Retinal pigment epithelial cell (primary cell): ENCODE data around the gene STOML2.

ENCODE experiments used
- DNase-seq: peaks from one replicate; pipeline ENCODE4 v3.0.0-alpha.2; 2010; ENCODE audit warnings: low read depth
- H3K4me3 ChIP-seq: 2 replicates; pipeline ENCODE4 v1.5.1; 2011; ENCODE audit warnings: mild to moderate bottlenecking, low read length, control low read depth, moderate library complexity
- CTCF ChIP-seq: conservative IDR thresholded peaks from 2 replicates; pipeline ENCODE4 v1.5.1; 2011; ENCODE audit warnings: low read depth, low read length, control low read depth, inconsistent platforms

The STOML2 gene

DNA sequence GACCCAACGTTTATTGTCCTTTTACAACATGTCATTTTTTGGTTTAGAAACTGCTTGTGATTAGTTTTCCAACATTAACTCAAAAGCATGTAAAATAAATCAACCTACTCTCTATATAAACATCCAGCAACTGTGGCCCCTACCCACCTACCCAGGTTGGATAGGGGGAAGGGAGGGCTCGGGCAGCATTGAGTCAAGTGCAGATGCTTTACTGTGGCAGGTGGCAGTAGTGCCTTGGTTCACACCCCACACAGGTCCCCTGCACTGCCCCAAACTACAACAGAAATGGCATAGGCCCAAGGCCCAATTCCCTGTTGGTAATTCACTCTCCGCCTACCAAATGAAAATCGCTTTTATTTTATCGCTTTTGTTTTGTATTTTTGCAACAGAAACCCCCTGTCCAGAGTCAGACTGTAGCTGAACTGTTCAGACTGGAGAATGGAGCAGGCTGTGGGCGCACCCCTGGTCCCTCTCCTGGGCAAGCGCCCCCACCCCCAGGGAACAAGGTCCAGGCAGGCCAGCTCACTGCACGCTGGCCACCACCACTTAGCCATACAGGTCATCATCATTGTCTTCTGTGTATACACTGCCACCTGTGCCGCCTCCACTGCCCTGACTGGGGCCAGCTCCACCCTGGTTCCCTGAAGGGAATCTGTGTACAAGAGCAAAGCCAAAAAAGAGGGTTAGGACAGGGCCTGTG is 46.2 kb downstream of the STOML2 start:
- TF ChIP-seq CTCF = no peak
- H3K4me3 ChIP-seq = no peak overlapping the region
- no peak for DNase-seq

- no peak overlapping the region for H3K4me3 ChIP-seq
- no peak for DNase-seq
- TF ChIP-seq CTCF = no peak
Observed at GRCh38 chr9:35054871-35055644, 47.9 kb downstream of the STOML2 start.

GRCh38 chr9:35054185-35054835 is 48.6 kb downstream of the STOML2 start:
- TF ChIP-seq CTCF = no peak
- DNase-seq = no peak
- H3K4me3 ChIP-seq = no peak overlapping the region

DNA sequence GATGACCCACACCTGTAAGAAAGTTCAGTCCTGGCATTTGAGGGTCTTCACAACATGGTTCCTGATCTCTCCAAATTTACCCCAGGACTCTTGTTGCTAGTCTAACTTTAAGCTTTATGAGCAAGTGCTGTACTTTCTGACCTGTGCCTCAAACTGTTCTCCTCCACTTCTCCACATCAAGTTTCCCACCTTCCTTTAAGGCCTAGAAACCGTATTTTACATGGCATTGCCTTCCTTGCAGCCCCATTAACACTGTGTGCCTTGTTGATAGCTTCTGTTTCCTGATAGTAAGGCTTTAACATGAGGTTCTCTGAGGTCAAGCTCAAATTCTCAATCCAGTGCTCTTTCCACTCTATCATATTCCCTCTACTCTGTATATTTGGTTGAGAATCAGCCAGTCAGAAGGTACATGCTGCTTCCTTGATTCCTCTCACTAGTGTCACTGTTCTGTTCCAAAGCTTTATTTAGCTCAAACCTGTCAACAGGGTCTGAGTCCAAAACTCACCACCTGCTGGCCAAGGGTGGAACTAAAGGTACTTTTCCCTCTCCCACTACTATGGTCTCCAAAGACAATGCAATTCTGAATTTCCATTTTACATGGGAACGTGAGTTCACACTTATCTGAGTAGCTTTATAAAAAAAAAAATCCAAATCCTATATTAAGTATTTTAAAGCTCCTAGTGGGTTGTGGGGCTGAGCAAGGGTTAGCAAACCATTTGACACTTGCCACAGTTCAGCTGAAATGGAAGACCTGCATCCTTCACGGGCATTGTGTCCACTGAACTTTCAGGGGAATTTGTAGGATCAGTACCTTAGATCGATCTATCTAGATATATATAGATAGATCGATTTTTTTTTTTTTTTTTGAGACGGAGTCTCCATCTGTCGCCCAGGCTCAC is 51.6 kb downstream of the STOML2 start:
- TF ChIP-seq CTCF = peak; percentile 78
- DNase-seq = no peak
- H3K4me3 ChIP-seq = no peak overlapping the region
